OCI-LY3 (cell line): ENCODE results near the gene ADGRG2.

ENCODE experiments used
- EZH2phosphoT487 ChIP-seq: fragments of 200-600 bp; shearing (Covaris generic); IDR thresholded peaks from 2 replicates; pipeline ENCODE4 v1.6.1; 2018; ENCODE audit warnings: antibody characterized with exemption, mixed run types, low read depth
- TF ChIP-seq, protein P1 (sequence below): fragments of 200-600, 300-600 bp; sonication (generic); IDR thresholded peaks from 2 replicates; pipeline ENCODE4 v1.5.1; 2014; ENCODE audit warnings: antibody characterized with exemption, low read length, low read depth

- TF ChIP-seq, protein P1, sequence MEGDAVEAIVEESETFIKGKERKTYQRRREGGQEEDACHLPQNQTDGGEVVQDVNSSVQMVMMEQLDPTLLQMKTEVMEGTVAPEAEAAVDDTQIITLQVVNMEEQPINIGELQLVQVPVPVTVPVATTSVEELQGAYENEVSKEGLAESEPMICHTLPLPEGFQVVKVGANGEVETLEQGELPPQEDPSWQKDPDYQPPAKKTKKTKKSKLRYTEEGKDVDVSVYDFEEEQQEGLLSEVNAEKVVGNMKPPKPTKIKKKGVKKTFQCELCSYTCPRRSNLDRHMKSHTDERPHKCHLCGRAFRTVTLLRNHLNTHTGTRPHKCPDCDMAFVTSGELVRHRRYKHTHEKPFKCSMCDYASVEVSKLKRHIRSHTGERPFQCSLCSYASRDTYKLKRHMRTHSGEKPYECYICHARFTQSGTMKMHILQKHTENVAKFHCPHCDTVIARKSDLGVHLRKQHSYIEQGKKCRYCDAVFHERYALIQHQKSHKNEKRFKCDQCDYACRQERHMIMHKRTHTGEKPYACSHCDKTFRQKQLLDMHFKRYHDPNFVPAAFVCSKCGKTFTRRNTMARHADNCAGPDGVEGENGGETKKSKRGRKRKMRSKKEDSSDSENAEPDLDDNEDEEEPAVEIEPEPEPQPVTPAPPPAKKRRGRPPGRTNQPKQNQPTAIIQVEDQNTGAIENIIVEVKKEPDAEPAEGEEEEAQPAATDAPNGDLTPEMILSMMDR, result no peak
- no peak for TF ChIP-seq EZH2phosphoT487
These were observed 63.2 kb downstream of the ADGRG2 start for GRCh38 chrX:19059067-19059466.
